ENCODE measurements around the gene MLLT6.

The MLLT6 gene

DNA sequence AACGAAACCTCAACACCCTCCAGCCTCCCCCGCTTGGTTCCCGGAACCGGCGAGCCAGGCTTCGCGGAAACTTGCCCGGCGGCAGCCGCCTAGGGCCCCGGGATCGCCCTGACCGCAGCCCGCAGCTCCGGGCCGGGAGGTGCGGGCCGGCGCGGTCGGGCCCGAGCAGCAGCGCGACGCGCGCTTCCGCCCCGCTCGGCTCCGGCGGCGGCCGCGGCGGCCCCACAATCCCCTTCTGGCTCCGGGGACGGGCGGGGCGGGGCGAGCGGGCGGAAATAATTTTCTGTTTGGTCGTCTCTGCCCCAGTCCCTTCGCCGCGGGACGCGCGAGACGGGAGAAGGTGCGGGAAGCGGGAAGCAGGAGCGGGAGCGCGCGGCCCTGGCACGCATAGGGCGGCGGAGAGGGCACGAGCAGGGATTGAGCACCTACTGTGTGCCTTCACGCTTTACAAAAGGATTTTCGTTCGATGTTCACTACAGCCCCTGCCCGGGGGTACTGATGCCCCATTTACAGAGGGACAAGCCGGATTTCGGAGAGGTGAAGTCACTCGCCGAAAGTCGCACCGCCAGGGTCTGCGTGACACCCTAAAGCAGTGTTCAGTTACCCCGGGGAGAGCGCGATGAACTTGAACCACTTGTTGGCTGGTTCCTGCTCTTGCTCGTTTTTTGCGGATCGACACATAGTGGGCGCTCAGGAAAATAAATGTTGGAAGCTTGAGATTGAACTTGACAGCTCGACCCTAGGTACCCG is 2.7 kb upstream of the MLLT6 start:
- H3K36me3 ChIP-seq (ENCODE audit: control insufficient read depth, insufficient read depth, low read length): no peaks in the 10 kb centered on the region
- H3K27ac ChIP-seq (ENCODE audit: low read depth, low read length, severe bottlenecking): peak overlapping the region; percentile 29
- H3K9me3 ChIP-seq (ENCODE audit: control insufficient read depth, low read length): no peaks in the 10 kb centered on the region
- H3K4me1 ChIP-seq (ENCODE audit: control insufficient read depth, insufficient read depth, low read length, poor library complexity, severe bottlenecking): peaks cover 17% of the 10 kb centered on the region
- WGBS, 2 experiments (ENCODE audit: insufficient coverage in 2 of 2): 1% methylated on average over 58 to 72 of the region's 81 CpGs
- peak overlapping the region; percentile 73 for H3K4me3 ChIP-seq (ENCODE audit: extremely low read depth, insufficient read depth, low read length, poor library complexity, severe bottlenecking)

GRCh38 chr17:38702916-38703741 is 1.9 kb upstream of the MLLT6 start:
- WGBS, 2 experiments (ENCODE audit: insufficient coverage in 2 of 2): 2 to 3% methylated on average over 49 to 51 of the region's 55 CpGs
- H3K27ac ChIP-seq (ENCODE audit: low read depth, low read length, severe bottlenecking): no peak overlapping the region
- peaks cover 4% of the 10 kb centered on the region for H3K36me3 ChIP-seq (ENCODE audit: control insufficient read depth, insufficient read depth, low read length)
- H3K9me3 ChIP-seq (ENCODE audit: control insufficient read depth, low read length): no peaks in the 10 kb centered on the region
- H3K4me3 ChIP-seq (ENCODE audit: extremely low read depth, insufficient read depth, low read length, poor library complexity, severe bottlenecking): peak overlapping the region; percentile 73
- H3K4me1 ChIP-seq (ENCODE audit: control insufficient read depth, insufficient read depth, low read length, poor library complexity, severe bottlenecking): peaks cover 17% of the 10 kb centered on the region

GRCh38 chr17:38703742-38704605 is 1.1 kb upstream of the MLLT6 start:
- WGBS, 2 experiments (ENCODE audit: insufficient coverage in 2 of 2): 0 to 1% methylated on average over 12 to 21 of the region's 50 CpGs
- H3K36me3 ChIP-seq (ENCODE audit: control insufficient read depth, insufficient read depth, low read length): peaks cover 8% of the 10 kb centered on the region
- H3K27ac ChIP-seq (ENCODE audit: low read depth, low read length, severe bottlenecking): no peak overlapping the region
- no peaks in the 10 kb centered on the region for H3K9me3 ChIP-seq (ENCODE audit: control insufficient read depth, low read length)
- peaks cover 17% of the 10 kb centered on the region for H3K4me1 ChIP-seq (ENCODE audit: control insufficient read depth, insufficient read depth, low read length, poor library complexity, severe bottlenecking)
- H3K4me3 ChIP-seq (ENCODE audit: extremely low read depth, insufficient read depth, low read length, poor library complexity, severe bottlenecking): peak overlapping the region; percentile 73

DNA sequence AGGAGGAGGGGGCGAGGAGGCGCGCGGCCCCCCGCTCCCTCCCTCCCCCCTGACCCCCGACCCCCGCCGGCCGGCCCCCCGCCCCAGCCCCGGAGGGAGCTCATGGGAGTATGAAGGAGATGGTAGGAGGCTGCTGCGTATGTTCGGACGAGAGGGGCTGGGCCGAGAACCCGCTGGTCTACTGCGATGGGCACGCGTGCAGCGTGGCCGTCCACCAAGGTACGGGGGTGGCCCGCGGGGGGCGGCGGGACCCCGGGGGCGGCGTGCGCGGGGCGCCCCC is 390 bp downstream of the MLLT6 start:
- H3K36me3 ChIP-seq (ENCODE audit: control insufficient read depth, insufficient read depth, low read length): peaks cover 17% of the 10 kb centered on the region
- H3K9me3 ChIP-seq (ENCODE audit: control insufficient read depth, low read length): no peaks in the 10 kb centered on the region
- peak overlapping the region; percentile 73 for H3K4me3 ChIP-seq (ENCODE audit: extremely low read depth, insufficient read depth, low read length, poor library complexity, severe bottlenecking)
- WGBS, 2 experiments (ENCODE audit: insufficient coverage in 2 of 2): no CpG with 5 or more reads among the region's 32 CpGs
- H3K27ac ChIP-seq (ENCODE audit: low read depth, low read length, severe bottlenecking): no peak overlapping the region
- H3K4me1 ChIP-seq (ENCODE audit: control insufficient read depth, insufficient read depth, low read length, poor library complexity, severe bottlenecking): peaks cover 17% of the 10 kb centered on the region

GRCh38 chr17:38705803-38706504 is 881 bp downstream of the MLLT6 start:
- peak overlapping the region; percentile 73 for H3K4me3 ChIP-seq (ENCODE audit: extremely low read depth, insufficient read depth, low read length, poor library complexity, severe bottlenecking)
- peak overlapping the region; percentile 45 for H3K27ac ChIP-seq (ENCODE audit: low read depth, low read length, severe bottlenecking)
- H3K4me1 ChIP-seq (ENCODE audit: control insufficient read depth, insufficient read depth, low read length, poor library complexity, severe bottlenecking): peaks cover 17% of the 10 kb centered on the region
- H3K36me3 ChIP-seq (ENCODE audit: control insufficient read depth, insufficient read depth, low read length): peaks cover 17% of the 10 kb centered on the region
- 1% methylated on average over 12 to 19 of the region's 38 CpGs for WGBS, 2 experiments (ENCODE audit: insufficient coverage in 2 of 2)
- no peaks in the 10 kb centered on the region for H3K9me3 ChIP-seq (ENCODE audit: control insufficient read depth, low read length)

DNA sequence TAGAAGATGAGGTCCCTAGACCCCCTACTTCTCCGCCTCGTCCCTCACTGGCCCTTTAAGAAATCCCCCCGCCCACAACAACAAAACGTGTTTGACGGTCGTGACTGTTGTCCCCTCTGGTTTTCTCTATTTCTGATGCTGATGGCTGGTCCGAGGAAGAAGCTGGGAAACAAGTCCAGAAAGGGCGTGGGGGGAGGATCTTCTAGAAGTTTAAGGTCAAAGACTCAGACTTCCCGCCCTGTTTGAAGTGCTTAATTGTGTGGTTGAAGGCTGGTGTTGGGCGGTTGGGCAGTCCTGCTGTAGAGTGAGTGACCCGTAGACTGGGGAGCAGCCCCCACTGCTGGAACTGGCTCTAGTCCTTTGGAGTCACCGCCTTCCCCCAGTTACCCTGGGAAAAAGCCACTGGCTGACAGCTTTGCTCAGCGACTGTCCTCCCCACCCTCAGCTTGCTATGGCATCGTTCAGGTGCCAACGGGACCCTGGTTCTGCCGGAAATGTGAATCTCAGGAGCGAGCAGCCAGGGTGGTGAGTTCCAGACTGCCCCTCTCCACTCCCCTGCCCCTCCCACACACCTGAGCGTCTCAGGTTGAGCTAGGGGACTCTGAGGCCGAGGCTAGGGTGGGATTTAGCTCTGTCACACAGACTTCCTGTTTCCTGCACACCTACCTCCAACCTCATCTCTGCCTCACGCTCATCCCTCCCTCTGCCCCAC is 1.6 kb downstream of the MLLT6 start:
- no peaks in the 10 kb centered on the region for H3K9me3 ChIP-seq (ENCODE audit: control insufficient read depth, low read length)
- H3K4me1 ChIP-seq (ENCODE audit: control insufficient read depth, insufficient read depth, low read length, poor library complexity, severe bottlenecking): peaks cover 17% of the 10 kb centered on the region
- peaks cover 18% of the 10 kb centered on the region for H3K36me3 ChIP-seq (ENCODE audit: control insufficient read depth, insufficient read depth, low read length)
- H3K4me3 ChIP-seq (ENCODE audit: extremely low read depth, insufficient read depth, low read length, poor library complexity, severe bottlenecking): peak overlapping the region; percentile 73
- no peak overlapping the region for H3K27ac ChIP-seq (ENCODE audit: low read depth, low read length, severe bottlenecking)
- WGBS, 2 experiments (ENCODE audit: insufficient coverage in 2 of 2): 20% methylated on average over 10 to 11 of the region's 20 CpGs

DNA sequence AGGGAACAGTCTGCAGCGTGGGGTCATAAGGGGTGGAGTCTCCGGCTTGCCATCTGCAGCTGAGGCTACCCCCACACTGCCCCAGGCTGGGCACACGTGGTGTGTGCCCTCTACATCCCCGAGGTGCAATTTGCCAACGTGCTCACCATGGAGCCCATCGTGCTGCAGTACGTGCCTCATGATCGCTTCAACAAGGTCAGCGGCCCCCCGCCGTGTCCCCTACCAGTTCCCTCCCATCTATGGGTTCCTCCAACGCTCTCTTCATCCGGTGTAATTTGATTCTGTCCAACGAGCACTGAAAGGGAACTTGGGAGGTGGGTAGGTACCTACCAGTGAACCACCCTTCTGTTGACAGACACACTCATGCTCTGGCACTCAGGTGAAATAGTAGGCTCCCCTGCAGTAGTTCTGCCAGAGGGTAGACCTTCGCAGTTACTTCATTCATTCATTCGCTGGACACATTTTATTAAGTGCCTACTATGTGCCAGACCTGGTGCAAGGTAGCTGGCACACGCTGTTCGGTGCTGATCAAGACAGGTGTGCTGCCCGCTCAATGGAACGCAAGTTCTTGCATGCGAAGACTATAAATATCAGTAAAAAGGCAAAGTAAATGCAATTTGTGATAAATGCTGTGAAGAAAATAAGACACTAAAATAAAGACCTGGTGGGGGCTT is 2.7 kb downstream of the MLLT6 start:
- 88 to 89% methylated on average over 16 to 17 of the region's 21 CpGs for WGBS, 2 experiments (ENCODE audit: insufficient coverage in 2 of 2)
- H3K36me3 ChIP-seq (ENCODE audit: control insufficient read depth, insufficient read depth, low read length): peaks cover 28% of the 10 kb centered on the region

DNA sequence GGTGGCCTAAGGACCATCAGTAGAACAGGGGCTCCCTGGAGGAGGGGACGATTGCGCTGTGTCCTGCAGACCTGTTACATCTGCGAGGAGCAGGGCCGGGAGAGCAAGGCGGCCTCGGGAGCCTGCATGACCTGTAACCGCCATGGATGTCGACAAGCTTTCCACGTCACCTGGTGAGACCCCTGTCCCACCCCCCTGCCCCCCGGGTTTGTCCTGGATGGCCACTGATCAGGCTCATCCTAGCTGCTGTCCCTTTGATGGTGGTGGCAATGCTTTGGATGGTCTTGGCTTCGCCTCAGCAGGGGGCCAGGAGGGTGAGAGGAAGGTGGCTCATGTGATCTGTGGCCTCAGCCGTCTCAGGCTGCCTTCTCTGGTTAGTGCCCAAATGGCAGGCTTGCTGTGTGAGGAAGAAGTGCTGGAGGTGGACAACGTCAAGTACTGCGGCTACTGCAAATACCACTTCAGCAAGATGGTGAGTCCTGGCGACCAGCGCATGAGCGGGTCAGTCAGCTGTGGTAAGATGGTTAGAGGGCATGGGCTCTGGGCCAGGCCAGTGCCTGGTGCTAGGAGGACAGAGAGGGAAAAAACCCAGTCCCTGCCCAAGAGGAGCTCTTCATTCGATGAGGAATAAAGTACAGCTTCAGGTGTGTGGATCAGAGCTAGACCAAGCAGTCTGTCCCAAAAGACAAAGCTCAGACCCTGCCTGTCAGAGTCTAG is 4.2 kb downstream of the MLLT6 start:
- H3K4me3 ChIP-seq (ENCODE audit: extremely low read depth, insufficient read depth, low read length, poor library complexity, severe bottlenecking): no peak overlapping the region
- peaks cover 10% of the 10 kb centered on the region for H3K4me1 ChIP-seq (ENCODE audit: control insufficient read depth, insufficient read depth, low read length, poor library complexity, severe bottlenecking)
- 90 to 95% methylated on average over 14 to 15 of the region's 18 CpGs for WGBS, 2 experiments (ENCODE audit: insufficient coverage in 2 of 2)
- H3K36me3 ChIP-seq (ENCODE audit: control insufficient read depth, insufficient read depth, low read length): peaks cover 36% of the 10 kb centered on the region
- no peak overlapping the region for H3K27ac ChIP-seq (ENCODE audit: low read depth, low read length, severe bottlenecking)
- no peaks in the 10 kb centered on the region for H3K9me3 ChIP-seq (ENCODE audit: control insufficient read depth, low read length)

More for the DNA sequence above, 2.7 kb downstream of the MLLT6 start:
- Histone ChIP-seq H3K4me3 (ENCODE audit: extremely low read depth, insufficient read depth, low read length, poor library complexity, severe bottlenecking) (no peak overlapping the region), H3K4me1 (ENCODE audit: control insufficient read depth, insufficient read depth, low read length, poor library complexity, severe bottlenecking) (peaks cover 17% of the 10 kb centered on the region), H3K9me3 (ENCODE audit: control insufficient read depth, low read length) (no peaks in the 10 kb centered on the region), H3K27ac (ENCODE audit: low read depth, low read length, severe bottlenecking) (no peak overlapping the region)

Data from mesodermal cell (in vitro differentiated cells).